Tibial nerve (tissue), 4 donors: ENCODE data around the gene MS4A3. TPM values are rescaled to one million over a fixed set of nuclear protein-coding genes. Genes with fewer than 3 reads are reported as not detected.

ENCODE experiments used
- DNase-seq, 2 donors: peaks; one replicate each; pipeline ENCODE4 v3.0.0-alpha.2; 2019; ENCODE audit warnings: low spot score in 2 of 2
- H3K27ac ChIP-seq, 4 donors: fragments of 200-600 bp; sonication (generic) in 3 of 4; one replicate each; pipeline ENCODE4 v1.5.1; 2017 to 2019; ENCODE audit warnings: mild to moderate bottlenecking in 1 of 4
- H3K27me3 ChIP-seq, 2 donors: fragments of 200-600 bp; sonication (generic) in 1 of 2; one replicate each; pipeline versions ENCODE4 v1.5.1 to v1.6.0; 2017 to 2019
- H3K36me3 ChIP-seq, 3 donors: fragments of 200-600 bp; sonication (generic); one replicate each; pipeline ENCODE4 v1.5.1; 2018 to 2019
- H3K4me1 ChIP-seq, 4 donors: fragments of 200-600 bp; sonication (generic) in 3 of 4; one replicate each; pipeline ENCODE4 v1.5.1; 2017 to 2019
- H3K4me3 ChIP-seq, 4 donors: fragments of 200-600 bp; sonication (generic) in 3 of 4; one replicate each; pipeline ENCODE4 v1.5.1; 2017 to 2019; ENCODE audit warnings: mild to moderate bottlenecking in 1 of 4, moderate library complexity in 1 of 4
- H3K9me3 ChIP-seq, 4 donors: fragments of 200-600 bp; sonication (generic) in 3 of 4; one replicate each; pipeline ENCODE4 v1.5.1; 2017 to 2019
- EP300 ChIP-seq, 2 donors: sonication (generic); formaldehyde crosslinking; IDR thresholded peaks; one replicate each; pipeline ENCODE4 v1.6.1; 2017; ENCODE audit warnings: antibody characterized with exemption in 2 of 2, mild to moderate bottlenecking in 1 of 2
- POLR2A ChIP-seq, 2 donors: fragments of 450-650 bp; IDR thresholded peaks; one replicate each; pipeline ENCODE4 v1.6.1; 2017; ENCODE audit warnings: antibody characterized with exemption in 2 of 2, mild to moderate bottlenecking in 2 of 2, moderate library complexity in 2 of 2
- WGBS, 2 donors: methylation state at CpG; one replicate each; pipeline ENCODE4 v1.1.5; 2018; 5-methylcytosine and 5-hydroxymethylcytosine counted together
- total RNA-seq, 4 donors: library from RNA; depleted of rRNA; stranded (reverse); fragments of >200 nt; gene quantifications; one replicate each; pipeline ENCODE4 v1.1.0, GENCODE V29; 2016
- TF ChIP-seq, protein P1 (sequence below), 5 experiments: fragments of 200-600 bp in 3 of 5; fragments of 450-650 bp in 2 of 5; sonication (generic) in 3 of 5; IDR thresholded peaks; one replicate each; pipeline ENCODE4 v1.5.1; 2016 to 2019; ENCODE audit warnings: antibody characterized with exemption in 5 of 5, mild to moderate bottlenecking in 3 of 5, moderate library complexity in 2 of 5

The MS4A3 gene
- total RNA-seq, 4 donors from 2014 or later = not detected

GRCh38 chr11:60111793-60112192 is 55.3 kb downstream of the MS4A3 start:
- WGBS, 2 donors = 41 to 53% methylated on average over 2 of the region's 2 CpGs
- H3K27ac ChIP-seq = no peak overlapping the region

GRCh38 chr11:60116996-60117790 is 60.7 kb downstream of the MS4A3 start:
- Histone ChIP-seq H3K4me1 (no peaks in the 10 kb centered on the region), H3K4me3 (no peak overlapping the region), H3K27ac (no peak overlapping the region), H3K9me3 (no peaks in the 10 kb centered on the region), H3K36me3 (no peaks in the 10 kb centered on the region), H3K27me3 (no peaks in the 10 kb centered on the region)
- DNase-seq = no peak
- no peak for TF ChIP-seq POLR2A (IDR thresholded peaks at IDR 0.05)
- TF ChIP-seq, protein P1, sequence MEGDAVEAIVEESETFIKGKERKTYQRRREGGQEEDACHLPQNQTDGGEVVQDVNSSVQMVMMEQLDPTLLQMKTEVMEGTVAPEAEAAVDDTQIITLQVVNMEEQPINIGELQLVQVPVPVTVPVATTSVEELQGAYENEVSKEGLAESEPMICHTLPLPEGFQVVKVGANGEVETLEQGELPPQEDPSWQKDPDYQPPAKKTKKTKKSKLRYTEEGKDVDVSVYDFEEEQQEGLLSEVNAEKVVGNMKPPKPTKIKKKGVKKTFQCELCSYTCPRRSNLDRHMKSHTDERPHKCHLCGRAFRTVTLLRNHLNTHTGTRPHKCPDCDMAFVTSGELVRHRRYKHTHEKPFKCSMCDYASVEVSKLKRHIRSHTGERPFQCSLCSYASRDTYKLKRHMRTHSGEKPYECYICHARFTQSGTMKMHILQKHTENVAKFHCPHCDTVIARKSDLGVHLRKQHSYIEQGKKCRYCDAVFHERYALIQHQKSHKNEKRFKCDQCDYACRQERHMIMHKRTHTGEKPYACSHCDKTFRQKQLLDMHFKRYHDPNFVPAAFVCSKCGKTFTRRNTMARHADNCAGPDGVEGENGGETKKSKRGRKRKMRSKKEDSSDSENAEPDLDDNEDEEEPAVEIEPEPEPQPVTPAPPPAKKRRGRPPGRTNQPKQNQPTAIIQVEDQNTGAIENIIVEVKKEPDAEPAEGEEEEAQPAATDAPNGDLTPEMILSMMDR (IDR thresholded peaks at IDR 0.05) = no peak
- no peak for TF ChIP-seq EP300 (IDR thresholded peaks at IDR 0.05)

More at GRCh38 chr11:60111793-60112192, 55.3 kb downstream of the MS4A3 start:
- Histone ChIP-seq H3K4me1 (no peaks in the 10 kb centered on the region), H3K9me3 (no peaks in the 10 kb centered on the region), H3K36me3 (no peaks in the 10 kb centered on the region), H3K27me3 (no peaks in the 10 kb centered on the region), H3K4me3 (no peak overlapping the region)
- TF ChIP-seq, protein P1 (IDR thresholded peaks at IDR 0.05) = no peak
- TF ChIP-seq EP300 (IDR thresholded peaks at IDR 0.05) (no peak), POLR2A (IDR thresholded peaks at IDR 0.05) (no peak)
- no peak for DNase-seq

DNA sequence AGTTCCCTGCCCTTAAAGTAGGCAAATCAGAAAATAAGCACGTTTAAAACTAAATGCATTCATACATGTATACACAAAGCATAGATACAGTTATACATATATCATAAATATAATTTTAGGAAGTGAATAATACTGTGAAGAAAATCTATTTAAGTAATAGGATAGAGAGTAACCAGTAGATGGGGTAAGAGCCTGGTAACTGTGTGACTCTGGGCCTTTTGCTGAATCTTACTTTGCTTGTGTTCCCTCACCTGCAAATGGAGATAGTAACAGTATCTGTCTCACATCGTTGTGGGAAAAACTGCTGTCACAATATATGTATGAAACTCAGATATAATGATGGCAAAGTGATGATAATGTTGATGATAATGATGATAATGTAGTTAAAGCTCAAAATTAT is 61.9 kb downstream of the MS4A3 start:
- no peak for TF ChIP-seq POLR2A (IDR thresholded peaks at IDR 0.05)
- no peak for TF ChIP-seq EP300 (IDR thresholded peaks at IDR 0.05)
- TF ChIP-seq, protein P1 (IDR thresholded peaks at IDR 0.05) = no peak
- DNase-seq = no peak
- H3K27ac ChIP-seq = no peak overlapping the region
- H3K27me3 ChIP-seq = no peaks in the 10 kb centered on the region
- 66 to 68% methylated on average over 2 of the region's 2 CpGs for WGBS, 2 donors
- no peaks in the 10 kb centered on the region for H3K9me3 ChIP-seq
- no peaks in the 10 kb centered on the region for H3K36me3 ChIP-seq
- H3K4me3 ChIP-seq = no peak overlapping the region
- H3K4me1 ChIP-seq = no peaks in the 10 kb centered on the region

DNA sequence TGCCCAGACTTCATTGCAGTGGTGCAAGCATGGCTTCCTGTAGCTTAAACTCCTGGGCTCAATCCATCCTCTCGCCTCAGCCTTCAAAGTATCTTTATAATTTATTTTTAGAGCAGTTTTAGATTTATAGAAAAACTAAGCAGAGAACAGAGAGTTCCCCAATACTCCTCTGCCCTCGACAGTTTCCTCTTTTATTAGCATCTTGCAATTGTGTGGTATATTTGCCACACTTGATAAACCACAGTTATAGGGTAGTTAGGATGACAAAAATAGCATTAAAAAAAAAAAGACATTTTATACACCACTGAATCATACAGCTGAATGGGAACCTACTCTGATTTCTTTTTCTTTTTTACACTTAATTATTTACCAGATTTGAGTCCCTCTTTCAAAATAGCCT is 63.2 kb downstream of the MS4A3 start:
- TF ChIP-seq EP300 (IDR thresholded peaks at IDR 0.05) = no peak
- no peak for TF ChIP-seq POLR2A (IDR thresholded peaks at IDR 0.05)
- TF ChIP-seq, protein P1 (IDR thresholded peaks at IDR 0.05) = no peak
- DNase-seq = no peak
- H3K4me1 ChIP-seq = no peaks in the 10 kb centered on the region
- H3K27me3 ChIP-seq = no peaks in the 10 kb centered on the region
- H3K36me3 ChIP-seq = no peaks in the 10 kb centered on the region
- 62 to 86% methylated on average over 2 of the region's 2 CpGs for WGBS, 2 donors
- no peak overlapping the region for H3K4me3 ChIP-seq
- no peaks in the 10 kb centered on the region for H3K9me3 ChIP-seq
- H3K27ac ChIP-seq = no peak overlapping the region

Other genes with a start within 250 kb of the MS4A3 start
- gene MRPL16, start 245.9 kb upstream of the MS4A3 start, total RNA-seq = 10 to 100 TPM; 30.0 to 41.0 (median 32.9) TPM
- gene CBLIF, start 211.2 kb upstream of the MS4A3 start, total RNA-seq = not detected
- not detected for gene TCN1, start 190.2 kb upstream of the MS4A3 start, total RNA-seq
- gene OOSP3, start 177.9 kb upstream of the MS4A3 start, total RNA-seq = not detected
- not detected for gene OOSP1, start 118.2 kb upstream of the MS4A3 start, total RNA-seq
- gene OOSP4A, start 92.6 kb upstream of the MS4A3 start, total RNA-seq = not detected
- not detected for gene OOSP4B, start 39.5 kb upstream of the MS4A3 start, total RNA-seq
- not detected for gene OOSP2, start 16.3 kb upstream of the MS4A3 start, total RNA-seq
- 1 to 10 TPM in 2 of 4 donors, not detected in 2; 1.8 to 1.9 TPM for gene MS4A2, start 32.0 kb downstream of the MS4A3 start, total RNA-seq
- 100 to 1,000 TPM in 1 of 4 donors, 10 to 100 TPM in 3; 53.1 to 103 (median 71.4) TPM for gene MS4A6A, start 126.4 kb downstream of the MS4A3 start, total RNA-seq
- gene MS4A4E, start 186.5 kb downstream of the MS4A3 start, total RNA-seq = 10 to 100 TPM in 3 of 4 donors, 1 to 10 TPM in 1; 4.8 to 15.9 (median 13.2) TPM
- 10 to 100 TPM; 27.8 to 55.8 (median 38.3) TPM for gene MS4A4A, start 224.0 kb downstream of the MS4A3 start, total RNA-seq